Uterus (tissue), 4 donors: Measurements from ENCODE around the gene FGR. TPM values are rescaled to one million over a fixed set of nuclear protein-coding genes. Genes with fewer than 3 reads are reported as not detected.

Experiments used
- DNase-seq, 2 donors: peaks; one replicate each; pipeline ENCODE4 v3.0.0-alpha.2; 2019 to 2020
- H3K27ac ChIP-seq, 2 donors: fragments of 200-600 bp; sonication (generic); 1 replicate in 1 of 2; 2 replicates in 1 of 2; pipeline ENCODE4 v1.5.1; 2016 to 2018
- H3K27me3 ChIP-seq, 2 donors: fragments of 200-600 bp; sonication (generic); one replicate each; pipeline ENCODE4 v1.5.1; 2018 to 2019; ENCODE audit warnings: control low read depth in 1 of 2
- H3K36me3 ChIP-seq, 2 donors: fragments of 200-600 bp; sonication (generic); one replicate each; pipeline ENCODE4 v1.5.1; 2019; ENCODE audit warnings: control low read depth in 1 of 2
- H3K4me1 ChIP-seq, 2 donors: fragments of 200-600 bp; sonication (generic); one replicate each; pipeline ENCODE4 v1.5.1; 2018 to 2019; ENCODE audit warnings: control low read depth in 1 of 2
- H3K4me3 ChIP-seq, 2 donors: fragments of 200-600 bp; sonication (generic); 1 replicate in 1 of 2; 2 replicates in 1 of 2; pipeline ENCODE4 v1.5.1; 2018 to 2019; ENCODE audit warnings: mild to moderate bottlenecking in 1 of 2
- H3K9me3 ChIP-seq, 2 donors: fragments of 200-600 bp; sonication (generic); one replicate each; pipeline ENCODE4 v1.5.1; 2019; ENCODE audit warnings: control low read depth in 1 of 2
- POLR2A ChIP-seq, 2 donors: fragments of 450-650 bp; IDR thresholded peaks; one replicate each; pipeline ENCODE4 v1.6.1; 2016; ENCODE audit warnings: antibody characterized with exemption in 2 of 2, mild to moderate bottlenecking in 1 of 2, moderate library complexity in 1 of 2
- intact Hi-C: fragments of 100-400 bp; cut with DNase I; formaldehyde crosslinking; loops from one replicate; pipeline ENCODE4 v1.15.1; 2023; ENCODE audit warnings: low total_unique reads
- total RNA-seq, 4 donors: library from RNA; depleted of rRNA in 3 of 4; stranded (reverse); fragments of >200 nt in 3 of 4; gene quantifications; one replicate each; pipeline versions ENCODE4 v1.1.0 to v1.2.4, GENCODE V29; 2014 to 2023
- TF ChIP-seq, protein P1 (sequence below), 4 experiments: fragments of 200-600 bp in 2 of 4; fragments of 450-650 bp in 2 of 4; sonication (generic) in 2 of 4; IDR thresholded peaks; one replicate each; pipeline ENCODE4 v1.5.1; 2016 to 2019; ENCODE audit warnings: antibody characterized with exemption in 4 of 4, mild to moderate bottlenecking in 2 of 4, moderate library complexity in 1 of 4
- donor health status: DM: yes; HTN: yes; CAD: no.

Gene FGR
- total RNA-seq, 4 donors from 2014 or later: 3.0 to 35.9 (median 18.8) TPM

DNA sequence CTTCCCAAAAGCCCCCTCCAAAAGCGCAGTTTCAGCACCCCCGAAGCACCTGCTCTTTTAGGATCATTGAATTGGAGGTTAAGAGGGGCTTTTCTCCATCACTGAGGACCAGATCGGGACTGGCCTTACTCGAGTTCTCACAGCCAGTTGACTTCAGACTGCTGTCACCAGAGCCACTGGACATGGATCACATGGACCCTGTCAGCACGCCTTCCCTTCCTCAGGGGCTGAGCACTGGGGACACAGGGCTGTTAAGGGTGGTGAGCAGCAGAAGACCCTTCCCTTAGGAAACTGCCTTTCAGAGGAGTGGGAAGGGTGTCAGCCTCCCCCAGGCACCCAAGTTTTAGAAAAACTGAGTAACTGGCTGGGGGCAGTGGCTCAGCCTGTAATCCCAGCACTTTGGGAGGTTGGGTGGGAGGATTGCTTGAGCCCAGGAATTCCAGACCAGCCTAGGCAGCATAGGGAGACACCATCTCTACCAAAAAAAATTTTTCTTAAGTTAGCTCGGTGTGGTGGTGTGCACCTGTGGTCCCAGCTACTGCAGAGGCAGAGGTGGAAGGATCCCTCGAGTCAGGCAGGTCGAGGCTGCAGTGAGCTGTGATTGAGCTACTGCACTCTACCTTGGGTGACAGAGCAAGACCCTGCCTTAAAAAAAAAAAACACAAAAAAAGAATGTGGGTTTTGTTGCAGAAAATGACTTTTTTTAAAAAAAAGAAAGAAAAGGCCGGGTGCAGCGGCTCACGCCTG is 584 bp upstream of the FGR start:
- Histone ChIP-seq H3K36me3 (no peaks in the 10 kb centered on the region), H3K9me3 (no peaks in the 10 kb centered on the region), H3K27ac (peak overlapping the region; percentile 63 to 67), H3K4me3 (no peak overlapping the region), H3K4me1 (peaks cover 0 to 6% of the 10 kb centered on the region in 2 donors), H3K27me3 (peaks cover 0 to 3% of the 10 kb centered on the region in 2 donors)
- intact Hi-C loops: no loop called here
- TF ChIP-seq, protein P1, sequence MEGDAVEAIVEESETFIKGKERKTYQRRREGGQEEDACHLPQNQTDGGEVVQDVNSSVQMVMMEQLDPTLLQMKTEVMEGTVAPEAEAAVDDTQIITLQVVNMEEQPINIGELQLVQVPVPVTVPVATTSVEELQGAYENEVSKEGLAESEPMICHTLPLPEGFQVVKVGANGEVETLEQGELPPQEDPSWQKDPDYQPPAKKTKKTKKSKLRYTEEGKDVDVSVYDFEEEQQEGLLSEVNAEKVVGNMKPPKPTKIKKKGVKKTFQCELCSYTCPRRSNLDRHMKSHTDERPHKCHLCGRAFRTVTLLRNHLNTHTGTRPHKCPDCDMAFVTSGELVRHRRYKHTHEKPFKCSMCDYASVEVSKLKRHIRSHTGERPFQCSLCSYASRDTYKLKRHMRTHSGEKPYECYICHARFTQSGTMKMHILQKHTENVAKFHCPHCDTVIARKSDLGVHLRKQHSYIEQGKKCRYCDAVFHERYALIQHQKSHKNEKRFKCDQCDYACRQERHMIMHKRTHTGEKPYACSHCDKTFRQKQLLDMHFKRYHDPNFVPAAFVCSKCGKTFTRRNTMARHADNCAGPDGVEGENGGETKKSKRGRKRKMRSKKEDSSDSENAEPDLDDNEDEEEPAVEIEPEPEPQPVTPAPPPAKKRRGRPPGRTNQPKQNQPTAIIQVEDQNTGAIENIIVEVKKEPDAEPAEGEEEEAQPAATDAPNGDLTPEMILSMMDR (IDR thresholded peaks at IDR 0.05): no peak
- TF ChIP-seq POLR2A (IDR thresholded peaks at IDR 0.05): no peak
- DNase-seq: no peak

DNA sequence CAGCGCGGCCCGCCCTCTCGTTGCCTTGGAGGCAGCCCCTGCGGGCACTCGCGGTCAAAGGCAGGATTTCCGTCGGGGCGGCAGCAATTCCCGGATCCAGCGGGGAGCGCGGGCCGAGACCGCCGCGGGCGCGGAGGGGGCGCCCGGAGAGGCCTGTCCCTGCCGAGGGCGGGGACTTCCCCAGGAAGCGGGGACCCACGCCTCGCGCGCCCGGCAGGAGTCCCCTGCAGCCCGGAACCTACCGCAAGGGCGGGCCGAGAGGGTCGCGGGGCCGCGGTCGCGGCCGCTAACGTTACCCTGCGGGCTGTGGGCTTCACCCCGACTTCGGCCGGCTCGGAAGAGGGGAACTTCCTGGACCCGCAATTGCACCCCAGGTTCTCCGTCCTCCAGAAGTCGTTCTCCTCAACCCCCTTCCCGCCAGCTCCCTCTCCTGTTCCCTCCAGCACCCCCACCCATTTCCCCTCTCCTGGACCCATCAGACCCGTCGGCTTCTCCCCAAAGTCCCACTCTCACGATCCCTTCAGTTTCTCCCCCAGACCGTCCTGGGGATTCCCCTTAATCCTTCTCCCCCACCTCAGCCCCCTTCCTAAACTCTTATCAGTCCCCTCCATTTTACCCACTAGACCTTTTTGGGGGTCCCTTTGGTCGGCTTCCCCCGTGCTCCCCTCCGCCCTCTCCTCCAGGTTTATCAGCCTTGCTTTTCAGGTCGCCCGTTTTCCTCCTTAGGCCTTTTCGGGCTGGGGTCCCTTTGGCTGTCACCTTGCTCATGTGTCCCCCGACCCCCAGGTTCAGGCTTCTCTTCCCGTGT is 604 bp downstream of the FGR start:
- Histone ChIP-seq H3K27me3 (peaks cover 0 to 3% of the 10 kb centered on the region in 2 donors), H3K4me1 (peaks cover 0 to 6% of the 10 kb centered on the region in 2 donors), H3K36me3 (no peaks in the 10 kb centered on the region), H3K4me3 (peak overlapping the region; percentile 24 to 27), H3K27ac (peak overlapping the region; percentile 63 to 67), H3K9me3 (no peaks in the 10 kb centered on the region)
- DNase-seq: peak in 1 of 2 donors; percentile 31
- TF ChIP-seq, protein P1 (IDR thresholded peaks at IDR 0.05): peak in 1 of 4 experiments; percentile 22
- peak in 1 of 2 donors; percentile 46 for TF ChIP-seq POLR2A (IDR thresholded peaks at IDR 0.05)
- intact Hi-C loops: no loop called here

- DNase-seq: no peak
- peaks cover 0 to 6% of the 10 kb centered on the region in 2 donors for H3K4me1 ChIP-seq
Measured at GRCh38 chr1:27633640-27634176, 1.3 kb downstream of the FGR start.

GRCh38 chr1:27633298-27633610 is 1.7 kb downstream of the FGR start:
- intact Hi-C loops: no loop called here
- Histone ChIP-seq H3K4me1 (peaks cover 0 to 6% of the 10 kb centered on the region in 2 donors), H3K4me3 (no peak overlapping the region), H3K27me3 (peaks cover 0 to 3% of the 10 kb centered on the region in 2 donors), H3K27ac (peak overlapping the region; percentile 67 to 68), H3K9me3 (no peaks in the 10 kb centered on the region), H3K36me3 (no peaks in the 10 kb centered on the region)
- DNase-seq: no peak
- TF ChIP-seq, protein P1 (IDR thresholded peaks at IDR 0.05): no peak
- no peak for TF ChIP-seq POLR2A (IDR thresholded peaks at IDR 0.05)

More at GRCh38 chr1:27633640-27634176, 1.3 kb downstream of the FGR start:
- peaks cover 0 to 3% of the 10 kb centered on the region in 2 donors for H3K27me3 ChIP-seq
- TF ChIP-seq POLR2A (IDR thresholded peaks at IDR 0.05): no peak
- TF ChIP-seq, protein P1 (IDR thresholded peaks at IDR 0.05): no peak
- H3K36me3 ChIP-seq: no peaks in the 10 kb centered on the region
- H3K4me3 ChIP-seq: peak overlapping the region; percentile 24 to 27
- intact Hi-C loops: no loop called here
- peak overlapping the region; percentile 67 to 68 for H3K27ac ChIP-seq
- H3K9me3 ChIP-seq: no peaks in the 10 kb centered on the region
